ENCODE measurements around the gene FGF2. TPM values are rescaled to one million over a fixed set of nuclear protein-coding genes. Genes with fewer than 3 reads are reported as not detected.
A peak's percentile ranks its signal among the peaks of the same experiment; 100 is the strongest.

Gene FGF2
- total RNA-seq, 1 donor from 2014 or later: 11.1 TPM

- no peak for DNase-seq
Observed at GRCh38 chr4:122895336-122895995, 68.8 kb downstream of the FGF2 start.

- DNase-seq: no peak
Observed at GRCh38 chr4:122896270-122896669, 69.6 kb downstream of the FGF2 start.

- no peak for DNase-seq
Observed at GRCh38 chr4:122898370-122899150, 71.9 kb downstream of the FGF2 start.

DNA sequence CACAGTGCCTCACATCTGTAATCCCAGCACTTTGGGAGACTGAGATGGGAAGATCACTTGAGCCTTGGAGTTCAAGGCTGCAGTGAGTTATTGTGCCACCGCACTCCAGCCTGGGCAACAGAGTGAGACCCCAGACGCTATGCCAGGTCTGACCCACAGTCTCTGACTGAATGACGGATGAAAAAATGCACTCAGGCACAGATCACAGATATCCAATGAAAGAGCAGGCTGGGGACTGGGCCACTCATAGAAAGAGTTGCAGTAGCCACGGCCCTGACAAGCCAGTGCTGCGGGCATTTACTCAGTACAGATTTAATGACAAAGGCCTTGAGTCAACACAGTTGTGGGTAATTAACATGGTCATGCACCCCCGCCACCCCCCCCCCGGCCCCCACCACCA lies 73.1 kb downstream of the FGF2 start:
- DNase-seq: no peak

DNA sequence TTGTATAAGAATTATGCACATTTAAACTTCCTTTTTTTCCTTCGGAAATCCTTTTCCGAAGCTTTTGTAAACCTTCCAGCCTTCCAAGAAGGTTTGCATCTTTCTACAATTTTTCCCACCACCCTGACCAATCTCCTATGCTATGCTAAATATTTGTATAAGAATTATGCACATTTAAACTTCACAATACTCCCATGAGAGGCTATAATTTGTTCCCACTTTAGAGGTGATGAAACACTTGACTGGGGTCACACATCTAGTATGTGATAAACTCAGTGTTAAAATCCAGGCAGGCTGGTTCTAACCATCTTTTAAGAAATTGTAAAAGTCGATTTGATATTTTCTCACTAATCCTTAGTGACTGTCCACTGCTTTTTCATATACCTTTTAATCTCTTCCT lies 73.7 kb downstream of the FGF2 start:
- DNase-seq: no peak

GRCh38 chr4:122901247-122902010 lies 74.8 kb downstream of the FGF2 start:
- peak; percentile 15 for DNase-seq

- no peak for DNase-seq
Observed at GRCh38 chr4:122903766-122904288, 77.2 kb downstream of the FGF2 start.

DNA sequence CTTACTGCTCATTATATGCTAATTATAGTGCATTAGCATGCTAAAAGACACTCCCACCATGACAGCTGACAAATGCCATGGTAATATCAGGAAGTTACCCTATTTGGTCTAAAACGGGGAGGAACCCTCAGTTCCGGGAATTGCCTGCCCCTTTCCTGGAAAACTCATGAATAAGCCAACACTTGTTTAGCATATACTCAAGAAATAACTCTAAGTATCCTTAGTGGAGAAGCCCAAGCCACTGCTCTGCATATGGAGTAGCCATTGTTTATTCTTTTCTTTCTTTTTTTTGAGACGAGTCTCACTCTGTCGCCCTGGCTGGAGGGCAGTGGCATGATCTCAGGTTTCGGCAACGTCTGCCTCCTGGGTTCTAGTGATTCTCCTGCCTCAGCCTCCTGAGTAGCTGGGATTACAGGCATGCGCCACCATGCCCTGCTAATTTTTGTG lies 80.3 kb downstream of the FGF2 start:
- no peak for DNase-seq

GRCh38 chr4:122908223-122908622 lies 81.6 kb downstream of the FGF2 start:
- DNase-seq: no peak

DNA sequence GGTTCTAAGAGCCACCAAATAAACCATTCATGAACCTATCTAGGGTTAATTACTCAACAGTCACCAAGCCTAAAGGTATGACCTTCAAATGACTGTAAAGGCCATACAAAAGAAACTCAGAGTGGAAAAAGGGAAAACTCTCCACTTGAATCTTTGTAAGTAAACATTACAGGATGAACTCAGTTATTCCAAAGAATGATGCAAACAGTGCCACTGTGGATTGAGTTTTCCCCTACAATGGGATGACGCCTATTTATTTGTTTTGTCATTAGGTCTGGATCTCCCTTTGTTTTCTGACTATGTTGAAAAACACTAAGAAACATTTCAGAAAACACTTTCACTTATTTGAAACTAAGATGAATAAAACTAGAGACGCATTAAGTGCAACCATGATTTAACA lies 83.1 kb downstream of the FGF2 start:
- no peak for DNase-seq

- no peak for DNase-seq
Observed at GRCh38 chr4:122911588-122911987, 85.0 kb downstream of the FGF2 start.

- no peak for DNase-seq
Observed at GRCh38 chr4:122912810-122913575, 86.4 kb downstream of the FGF2 start.

DNA sequence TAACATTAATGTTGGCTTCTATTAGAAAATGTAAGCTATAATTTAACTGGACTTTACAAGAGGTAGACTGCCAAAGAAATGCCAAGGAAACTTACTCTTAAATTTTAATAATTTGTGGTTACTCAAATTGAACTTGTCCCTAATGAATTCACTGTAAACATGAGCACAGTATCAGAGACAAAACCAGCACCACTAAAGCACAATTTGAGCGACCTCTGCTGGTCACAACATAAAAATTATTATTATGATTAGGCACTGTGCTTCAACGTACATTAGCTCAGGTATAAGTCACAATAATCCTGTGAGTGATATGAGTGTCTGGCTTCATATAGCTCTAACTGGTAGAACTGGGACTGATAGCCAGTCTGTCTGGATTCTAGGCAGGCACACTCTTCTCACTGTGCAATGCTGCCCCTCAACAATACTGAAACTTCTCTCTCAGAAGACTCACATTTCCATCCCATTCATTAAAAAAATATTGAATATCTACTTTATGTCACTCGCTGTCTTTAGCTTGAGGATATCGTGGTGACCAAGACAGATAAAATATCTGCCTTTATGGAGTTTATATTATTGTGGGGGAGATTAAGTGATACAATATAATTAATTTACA lies 87.8 kb downstream of the FGF2 start:
- DNase-seq: peak; percentile 54

GRCh38 chr4:122914938-122915337 lies 88.3 kb downstream of the FGF2 start:
- DNase-seq: no peak

DNA sequence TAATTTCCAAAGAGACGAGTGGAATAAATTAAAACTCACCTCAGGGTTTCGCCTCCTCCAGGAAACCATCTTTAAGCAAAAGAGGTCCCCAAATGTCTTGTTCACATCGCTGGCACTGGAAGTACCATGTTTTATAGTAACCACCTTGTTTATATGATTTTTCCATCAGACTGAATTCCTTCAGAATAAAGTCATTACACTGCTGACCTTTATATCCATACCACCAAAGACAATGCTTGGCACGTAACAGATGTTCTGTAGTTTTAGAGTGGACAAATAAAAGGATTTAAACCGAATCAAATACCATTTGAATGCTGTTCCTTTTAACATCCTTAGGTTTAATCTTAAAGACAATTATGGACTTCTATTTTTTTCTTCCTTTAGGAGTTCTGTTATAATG lies 91.1 kb downstream of the FGF2 start:
- no peak for DNase-seq

DNA sequence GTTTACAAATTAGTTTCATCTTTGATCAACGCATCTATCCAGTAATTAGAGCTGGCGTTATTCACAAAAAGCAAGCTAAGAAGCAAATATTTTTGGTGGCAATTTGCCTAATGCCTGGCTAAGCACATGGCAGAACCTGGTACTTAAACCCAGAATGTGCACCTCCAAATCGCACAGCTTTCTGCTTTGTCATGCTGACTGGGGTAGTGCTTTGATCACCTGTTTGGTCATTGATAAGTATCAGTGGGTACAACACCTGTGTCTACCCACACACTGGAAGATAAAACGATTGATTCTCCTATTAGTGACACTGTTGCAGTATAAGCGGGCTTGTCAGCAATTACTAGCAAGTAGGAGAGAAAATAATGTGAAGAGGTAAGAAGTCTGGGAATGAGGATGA lies 93.8 kb downstream of the FGF2 start:
- DNase-seq: no peak

GRCh38 chr4:122921300-122921699 lies 94.7 kb downstream of the FGF2 start:
- DNase-seq: no peak

- peak; percentile 44 for DNase-seq
Observed at GRCh38 chr4:122921971-122922876, 95.6 kb downstream of the FGF2 start, which contains the start of gene NUDT6. Gene NUDT6 (minus strand): TSS chr4:122922597. CDS start chr4:122922572, 25 bp downstream.

- peak; percentile 84 for DNase-seq
Observed at GRCh38 chr4:122922877-122923511, 96.4 kb downstream of the FGF2 start.

- DNase-seq: no peak
Observed at GRCh38 chr4:122928930-122929329, 102.3 kb downstream of the FGF2 start.

Measured in skin of body (tissue), 2 donors.